ENCODE data around the gene SLC26A2. TPM values are rescaled to one million over a fixed set of nuclear protein-coding genes. Genes with fewer than 3 reads are reported as not detected.

The SLC26A2 gene
- 15.4 to 16.5 TPM (median 15.9 TPM) in 3 replicates for total RNA-seq

DNA sequence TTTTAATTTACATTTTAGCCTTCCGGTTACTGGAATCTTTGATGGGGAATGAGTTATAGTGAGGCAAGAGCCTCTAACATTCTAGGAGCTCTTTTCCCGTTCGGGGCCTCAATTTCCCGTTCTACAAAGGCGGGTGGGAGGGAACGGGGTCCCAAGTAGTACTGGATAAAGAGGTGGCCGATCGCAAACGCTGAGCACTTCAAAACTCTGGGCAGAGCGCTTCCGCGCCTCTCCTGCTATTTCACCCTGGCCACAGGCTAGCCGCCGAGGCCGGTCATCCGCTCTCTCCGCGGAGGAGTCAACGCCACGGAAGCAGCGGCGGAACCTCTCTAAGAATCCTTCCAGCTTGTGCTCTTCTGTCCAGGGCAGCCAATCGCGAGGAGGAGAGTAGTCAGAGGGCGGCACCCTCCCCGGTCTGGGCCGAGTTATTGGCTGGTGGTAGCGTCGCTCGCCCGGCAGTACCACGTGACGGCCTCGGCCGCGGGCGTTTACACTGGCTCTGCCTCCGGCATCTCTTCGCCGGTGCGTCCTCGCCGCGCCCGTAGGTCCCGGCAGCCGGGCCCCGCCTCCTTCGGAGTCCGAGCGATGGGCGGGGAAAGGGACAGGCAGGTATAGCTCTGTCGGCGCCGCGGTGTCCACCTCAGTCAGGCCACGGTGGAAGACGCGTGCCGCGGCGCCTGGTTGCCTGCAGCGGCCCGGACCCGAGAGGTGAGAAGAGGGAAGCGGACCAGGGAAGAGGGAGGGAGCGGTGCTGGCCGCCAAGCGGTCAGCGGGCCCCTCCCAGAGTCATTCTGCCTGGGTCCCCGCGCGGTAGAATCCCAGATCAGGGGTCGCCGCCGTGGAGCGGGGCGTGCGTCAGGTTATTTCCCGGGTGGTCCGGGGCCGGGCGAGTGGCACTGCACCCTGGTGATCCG lies at the start of gene SLC26A2:
Gene SLC26A2, plus strand, starts transcription at position 487 of the 914 bp plus-strand sequence. CDS start 16,895 bp downstream, outside the sequence.
- peak within 1 kb of the TSS; percentile 86 for H3K4me3 Mint-ChIP-seq
- TF ChIP-seq, protein P1, sequence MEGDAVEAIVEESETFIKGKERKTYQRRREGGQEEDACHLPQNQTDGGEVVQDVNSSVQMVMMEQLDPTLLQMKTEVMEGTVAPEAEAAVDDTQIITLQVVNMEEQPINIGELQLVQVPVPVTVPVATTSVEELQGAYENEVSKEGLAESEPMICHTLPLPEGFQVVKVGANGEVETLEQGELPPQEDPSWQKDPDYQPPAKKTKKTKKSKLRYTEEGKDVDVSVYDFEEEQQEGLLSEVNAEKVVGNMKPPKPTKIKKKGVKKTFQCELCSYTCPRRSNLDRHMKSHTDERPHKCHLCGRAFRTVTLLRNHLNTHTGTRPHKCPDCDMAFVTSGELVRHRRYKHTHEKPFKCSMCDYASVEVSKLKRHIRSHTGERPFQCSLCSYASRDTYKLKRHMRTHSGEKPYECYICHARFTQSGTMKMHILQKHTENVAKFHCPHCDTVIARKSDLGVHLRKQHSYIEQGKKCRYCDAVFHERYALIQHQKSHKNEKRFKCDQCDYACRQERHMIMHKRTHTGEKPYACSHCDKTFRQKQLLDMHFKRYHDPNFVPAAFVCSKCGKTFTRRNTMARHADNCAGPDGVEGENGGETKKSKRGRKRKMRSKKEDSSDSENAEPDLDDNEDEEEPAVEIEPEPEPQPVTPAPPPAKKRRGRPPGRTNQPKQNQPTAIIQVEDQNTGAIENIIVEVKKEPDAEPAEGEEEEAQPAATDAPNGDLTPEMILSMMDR (IDR thresholded peaks at IDR 0.05; ENCODE audit: unreplicated experiment): no peak
- H3K27ac Mint-ChIP-seq: peak within 1 kb of the TSS; percentile 99
- H3K27me3 Mint-ChIP-seq (ENCODE audit: low read depth): no peaks in the 10 kb centered on the region
- H3K9me3 Mint-ChIP-seq: no peaks in the 10 kb centered on the region
- no peaks in the 10 kb centered on the region for H3K36me3 Mint-ChIP-seq
- peak; percentile 90 to 93 for DNase-seq (ENCODE audit: low spot score in 2 of 2, unreplicated experiment in 2 of 2)
- peaks cover 21% of the 10 kb centered on the region for H3K4me1 Mint-ChIP-seq

- H3K4me1 Mint-ChIP-seq: peaks cover 15% of the 10 kb centered on the region
- TF ChIP-seq, protein P1 (IDR thresholded peaks at IDR 0.05; ENCODE audit: unreplicated experiment): no peak
- no peaks in the 10 kb centered on the region for H3K9me3 Mint-ChIP-seq
- no peaks in the 10 kb centered on the region for H3K36me3 Mint-ChIP-seq
- DNase-seq (ENCODE audit: low spot score in 2 of 2, unreplicated experiment in 2 of 2): no peak
- no peak overlapping the region for H3K27ac Mint-ChIP-seq
- no peak overlapping the region for H3K4me3 Mint-ChIP-seq
- no peaks in the 10 kb centered on the region for H3K27me3 Mint-ChIP-seq (ENCODE audit: low read depth)
These were observed 49.5 kb upstream of the SLC26A2 start for GRCh38 chr5:149911031-149911430.

DNA sequence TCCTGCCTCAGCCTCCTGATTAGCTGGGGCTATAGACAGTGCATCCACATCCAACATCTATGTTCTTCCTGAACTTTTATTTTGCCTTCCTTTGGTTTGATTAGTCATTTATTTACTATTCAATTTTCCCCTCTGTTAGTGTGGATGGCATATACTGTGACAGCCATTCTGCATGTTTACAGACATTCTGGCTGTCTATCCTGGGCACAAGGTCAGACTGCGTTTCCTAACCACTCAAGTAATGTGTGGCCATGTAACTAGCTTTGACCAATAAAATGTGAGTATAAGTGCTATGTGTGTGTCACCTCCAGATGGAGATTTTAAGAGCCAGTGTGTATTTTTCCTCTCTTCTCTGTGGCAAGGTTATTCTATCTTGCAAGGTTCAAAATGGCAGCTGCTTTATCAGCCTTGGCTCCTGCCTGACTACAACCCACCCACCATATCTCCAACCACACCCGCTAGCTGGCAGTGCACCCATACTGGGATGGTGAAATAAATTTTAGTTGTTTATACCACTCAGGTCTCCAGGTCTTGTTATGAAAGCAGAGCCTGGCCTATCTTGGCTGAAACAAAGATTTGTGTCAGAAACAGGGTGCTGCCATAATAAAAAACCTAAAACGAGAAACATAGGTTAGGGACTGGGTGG lies 48.2 kb upstream of the SLC26A2 start:
- Mint-ChIP-seq H3K27me3 (ENCODE audit: low read depth) (no peaks in the 10 kb centered on the region), H3K27ac (no peak overlapping the region), H3K4me1 (peaks cover 26% of the 10 kb centered on the region), H3K36me3 (no peaks in the 10 kb centered on the region), H3K9me3 (no peaks in the 10 kb centered on the region), H3K4me3 (no peak overlapping the region)
- no peak for DNase-seq (ENCODE audit: low spot score in 2 of 2, unreplicated experiment in 2 of 2)
- TF ChIP-seq, protein P1 (IDR thresholded peaks at IDR 0.05; ENCODE audit: unreplicated experiment): no peak

GRCh38 chr5:149913436-149914419 lies 46.8 kb upstream of the SLC26A2 start:
- Mint-ChIP-seq H3K36me3 (no peaks in the 10 kb centered on the region), H3K4me3 (no peak overlapping the region), H3K27ac (no peak overlapping the region), H3K4me1 (peaks cover 32% of the 10 kb centered on the region), H3K9me3 (no peaks in the 10 kb centered on the region), H3K27me3 (ENCODE audit: low read depth) (no peaks in the 10 kb centered on the region)
- DNase-seq (ENCODE audit: low spot score in 2 of 2, unreplicated experiment in 2 of 2): no peak
- TF ChIP-seq, protein P1 (IDR thresholded peaks at IDR 0.05; ENCODE audit: unreplicated experiment): no peak
